HepG2 (cell line): ENCODE data around the gene FNDC4. TPM values are rescaled to one million over a fixed set of nuclear protein-coding genes. Genes with fewer than 3 reads are reported as not detected.

ENCODE experiments used
- ATAC-seq: fragments of 200-7000 bp; cut with Tn5 transposase; 3 replicates; pipeline ENCODE4 v1.9.1; 2020; ENCODE audit warnings: mild to moderate bottlenecking, moderate library complexity
- BruUV-seq: library from RNA; stranded (reverse); fragments of 400-500 nt; replicated peaks from 2 replicates; lab custom pipeline; 2021; lab: Mats Ljungman, UMichigan
- CTCF ChIA-PET: fragments of 300-600 bp; formaldehyde crosslinking; extraction: SDS; loops from one replicate; lab custom pipeline; 2021; ENCODE audit warnings: low total read pairs, inconsistent platforms, low intra/inter-chr PET ratio; lab: Yijun Ruan, JAX
- POLR2A ChIA-PET: fragments of 350-600 bp; sonication (Branson Sonifier 250); formaldehyde crosslinking; loops from one replicate; lab custom pipeline; 2020; ENCODE audit warnings: antibody characterized with exemption, inconsistent platforms; lab: Yijun Ruan, JAX
- DNase-seq: peaks from one replicate; pipeline ENCODE4 v3.0.0-alpha.2; 2015; ENCODE audit warnings: low spot score
- FAIRE-seq: peaks from 3 replicates; lab custom pipeline; 2011; peaks lifted over from hg19 to GRCh38; lab: Jason Lieb, UNC
- H2AFZ ChIP-seq: one replicate; pipeline ENCODE4 v1.6.1; 2011; ENCODE audit warnings: low read length, inconsistent platforms
- H3K27ac ChIP-seq: fragments of 300-600 bp; 3 replicates; pipeline ENCODE4 v1.8.0; 2011; ENCODE audit warnings: mixed run types, mild to moderate bottlenecking, mixed read lengths, low read length, inconsistent platforms; ENCODE audit not compliant: insufficient read depth; ENCODE audit errors: extremely low read length
- H3K27me3 ChIP-seq, 2 experiments: fragments of 200-600 bp in 1 of 2; 2 replicates in 1 of 2; 3 replicates in 1 of 2; pipeline versions ENCODE4 v1.6.0 to v1.8.0; 2011; ENCODE audit warnings: low read length in 2 of 2, mild to moderate bottlenecking in 2 of 2, moderate library complexity in 2 of 2, inconsistent platforms in 1 of 2; ENCODE audit not compliant: insufficient read depth in 2 of 2, control insufficient read depth in 1 of 2
- H3K36me3 ChIP-seq, 2 experiments: fragments of 200-600 bp in 1 of 2; replicated peaks in 1 of 2; 2 replicates in 1 of 2; 3 replicates in 1 of 2; pipeline versions ENCODE4 v1.5.1 to v1.8.0; 2011; ENCODE audit warnings: low read length in 2 of 2, inconsistent platforms in 1 of 2; ENCODE audit not compliant: insufficient read depth in 2 of 2, control insufficient read depth in 1 of 2
- H3K4me1 ChIP-seq: 2 replicates; pipeline ENCODE4 v1.5.1; 2012; ENCODE audit warnings: low read length, inconsistent platforms; ENCODE audit not compliant: insufficient read depth
- H3K4me2 ChIP-seq: 2 replicates; pipeline ENCODE4 v1.6.0; 2011; ENCODE audit warnings: low read depth, low read length, inconsistent platforms
- H3K4me3 ChIP-seq, 3 experiments: fragments of 200-600 bp in 1 of 3; sonication (generic), shearing (Covaris generic) in 1 of 3; replicated peaks in 1 of 3; 2 replicates each; pipeline ENCODE4 v1.5.1; 2011 to 2016; ENCODE audit warnings: low read length in 3 of 3, inconsistent platforms in 2 of 3, low read depth in 2 of 3, mild to moderate bottlenecking in 2 of 3, control low read depth in 1 of 3, mixed read lengths in 1 of 3; ENCODE audit not compliant: insufficient read depth in 1 of 3
- H3K79me2 ChIP-seq: one replicate; pipeline ENCODE4 v1.6.1; 2011; ENCODE audit warnings: low read length, inconsistent platforms; ENCODE audit not compliant: insufficient read depth
- H3K9ac ChIP-seq: 2 replicates; pipeline ENCODE4 v1.6.0; 2011; ENCODE audit warnings: mild to moderate bottlenecking, low read depth, low read length, inconsistent platforms; ENCODE audit not compliant: insufficient read depth
- H3K9me3 ChIP-seq: 2 replicates; pipeline ENCODE4 v1.5.1; 2012; ENCODE audit warnings: mild to moderate bottlenecking, low read length
- H4K20me1 ChIP-seq: 2 replicates; pipeline ENCODE4 v1.6.0; 2011; ENCODE audit warnings: inconsistent platforms, mild to moderate bottlenecking, low read length, moderate library complexity; ENCODE audit not compliant: insufficient read depth
- JUND ChIP-seq: sonication (generic); formaldehyde crosslinking; IDR thresholded peaks from 2 replicates; pipeline ENCODE4 v1.8.0; 2022; ENCODE audit warnings: mild to moderate bottlenecking, missing genetic modification reagents
- KLF13 ChIP-seq: sonication (generic); formaldehyde crosslinking; IDR thresholded peaks from 2 replicates; pipeline ENCODE4 v1.4.0; 2020; ENCODE audit warnings: mild to moderate bottlenecking, missing genetic modification reagents
- SAFB2 ChIP-seq: sonication (generic); formaldehyde crosslinking; IDR thresholded peaks from 2 replicates; pipeline ENCODE4 v1.5.1; 2020; ENCODE audit warnings: missing genetic modification reagents, low read depth, mild to moderate bottlenecking, borderline replicate concordance
- SNRNP70 ChIP-seq: fragments of 200-400 bp; formaldehyde crosslinking; IDR thresholded peaks from 2 replicates; pipeline ENCODE4 v1.6.1; 2017; ENCODE audit warnings: mild to moderate bottlenecking, low read depth, low read length, moderate library complexity
- SRSF4 ChIP-seq: fragments of 200-400 bp; formaldehyde crosslinking; IDR thresholded peaks from one replicate; pipeline ENCODE4 v1.6.1; 2018; ENCODE audit warnings: mild to moderate bottlenecking, low read depth, low read length, moderate library complexity; ENCODE audit not compliant: poor library complexity, severe bottlenecking
- ZBTB33 ChIP-seq: sonication (generic); formaldehyde crosslinking; IDR thresholded peaks from 2 replicates; pipeline ENCODE4 v1.4.0; 2020; ENCODE audit warnings: missing genetic modification reagents
- ZBTB40 ChIP-seq, 2 experiments: fragments of 450-650 bp in 1 of 2; sonication (generic) in 1 of 2; formaldehyde crosslinking in 1 of 2; IDR thresholded peaks; 2 replicates each; pipeline versions ENCODE4 v1.6.1 to v1.8.0; 2016 to 2022; ENCODE audit warnings: antibody characterized with exemption in 1 of 2, mild to moderate bottlenecking in 1 of 2, missing genetic modification reagents in 1 of 2
- ZBTB8A ChIP-seq: sonication (generic); formaldehyde crosslinking; IDR thresholded peaks from 2 replicates; pipeline ENCODE4 v1.4.0; 2020; ENCODE audit warnings: mild to moderate bottlenecking, low read depth, missing genetic modification reagents, borderline replicate concordance
- ZFYVE20 ChIP-seq: sonication (generic); formaldehyde crosslinking; IDR thresholded peaks from 2 replicates; pipeline ENCODE4 v1.8.0; 2023; ENCODE audit warnings: low read depth, mild to moderate bottlenecking, moderate library complexity, missing genetic modification reagents, borderline replicate concordance
- ZNF292 ChIP-seq: sonication (generic); formaldehyde crosslinking; IDR thresholded peaks from 2 replicates; pipeline ENCODE4 v1.8.1; 2022; ENCODE audit warnings: mild to moderate bottlenecking, low read depth, missing genetic modification reagents, borderline replicate concordance
- ZNF33B ChIP-seq: sonication (generic); formaldehyde crosslinking; IDR thresholded peaks from 2 replicates; pipeline ENCODE4 v1.5.1; 2020; ENCODE audit warnings: mild to moderate bottlenecking, missing genetic modification reagents
- ZNF558 ChIP-seq: sonication (generic); formaldehyde crosslinking; IDR thresholded peaks from 2 replicates; pipeline ENCODE4 v1.9.0; 2022; ENCODE audit warnings: mild to moderate bottlenecking, missing genetic modification reagents, borderline replicate concordance
- WGBS: methylation state at CpG from one replicate; pipeline ENCODE4 v1.1.6; 2017; ENCODE audit warnings: low lambda C conversion rate; 5-methylcytosine and 5-hydroxymethylcytosine counted together
- in situ Hi-C: cut with HindIII; loops from 2 replicates; pipeline ENCODE4 v1.10.0; 2017; ENCODE audit warnings: low pct_unique_long_range_greater_than_20kb; ENCODE audit not compliant: extremely low pct_ligation_motif_present
- intact Hi-C: fragments of 100-400 bp; cut with micrococcal nuclease; formaldehyde crosslinking; loops from one replicate; pipeline ENCODE4 v1.10.0; 2022; ENCODE audit not compliant: unreplicated experiment
- polyA plus RNA-seq, 8 experiments: library from polyadenylated mRNA; depleted of rRNA in 3 of 8; stranded (reverse) in 7 of 8; unstranded in 1 of 8; fragments of >200 nt; fragmentation: Illumina TruSeq in 4 of 8; extraction: Trizol in 4 of 8; gene quantifications; 2 replicates each; pipeline versions ENCODE4 v1.2.1 to v1.2.3, GENCODE V29; 2011 to 2016; ENCODE audit warnings: low read depth in 4 of 8, missing spikeins in 1 of 8, mixed read lengths in 1 of 8; ENCODE audit not compliant: insufficient read depth in 1 of 8
- total RNA-seq, 5 experiments: library from RNA; depleted of rRNA; stranded (reverse); fragments of >200 nt; fragmentation: Illumina TruSeq; extraction: Trizol; gene quantifications; 2 replicates each; pipeline ENCODE4 v1.2.3, GENCODE V29; 2016; ENCODE audit warnings: low read depth in 1 of 5

The FNDC4 gene
- total and polyA plus RNA-seq, 2 of the 13 experiments (the other 11 are each of a cell fraction or from before 2014, with no cell fraction given) = 9.0 to 17.4 TPM

GRCh38 chr2:27507293-27507692, 12.3 kb upstream of the FNDC4 start (continued):
- TF ChIP-seq SNRNP70 (no peak), ZNF558 (CRISPR knock-in tag) (no peak)

- H3K79me2 ChIP-seq = no peaks in the 10 kb centered on the region
- DNase-seq (no peak), ATAC-seq (no peak), FAIRE-seq (no peak)
- intact Hi-C loops = no loop called here
- no peak overlapping the region for H3K4me2 ChIP-seq
- H4K20me1 ChIP-seq = no peaks in the 10 kb centered on the region
- no peak overlapping the region for H3K27ac ChIP-seq
- H3K4me1 ChIP-seq = peaks cover 26% of the 10 kb centered on the region
- in situ Hi-C loops = no loop called here
- ChIA-PET POLR2A (interaction anchor here (1.4 kb wide), 1 partner anchor 10 kb away, joined by 4 read pairs; the partner anchor contains the start of gene GCKR), CTCF (no interaction called here)
- no peak overlapping the region for H3K4me3 ChIP-seq
- no peaks in the 10 kb centered on the region; a peak in 1 of 5 replicates for H3K36me3 ChIP-seq
- BruUV-seq = no TSS peak
- H3K9ac ChIP-seq = no peak overlapping the region
- no peaks in the 10 kb centered on the region for H3K27me3 ChIP-seq
- WGBS = 89% methylated on average over 6 of the region's 6 CpGs
- H3K9me3 ChIP-seq = no peaks in the 10 kb centered on the region
- H2AFZ ChIP-seq = no peak overlapping the region
- TF ChIP-seq KLF13 (CRISPR knock-in tag) (no peak), ZNF33B (CRISPR knock-in tag) (no peak), ZBTB33 (CRISPR knock-in tag) (no peak), ZFYVE20 (no peak), ZNF292 (CRISPR knock-in tag) (no peak), SAFB2 (no peak), ZBTB40 (IDR thresholded peaks at IDR 0.05) (no peak), ZBTB40 (CRISPR knock-in tag; IDR thresholded peaks at IDR 0.05) (no peak), JUND (CRISPR knock-in tag) (no peak), SRSF4 (no peak), ZBTB8A (CRISPR knock-in tag) (no peak)
These were observed 11.6 kb upstream of the FNDC4 start for GRCh38 chr2:27506587-27506986.
